GM18498 (cell line): ENCODE results near the gene LMO7.

ENCODE experiments used
- ATAC-seq: cut with Tn5 transposase; IDR thresholded peaks from one replicate; pipeline ENCODE4 v1.9.1; 2021; ENCODE audit warnings: mild to moderate bottlenecking, moderate library complexity; ENCODE audit not compliant: unreplicated experiment

Gene LMO7

DNA sequence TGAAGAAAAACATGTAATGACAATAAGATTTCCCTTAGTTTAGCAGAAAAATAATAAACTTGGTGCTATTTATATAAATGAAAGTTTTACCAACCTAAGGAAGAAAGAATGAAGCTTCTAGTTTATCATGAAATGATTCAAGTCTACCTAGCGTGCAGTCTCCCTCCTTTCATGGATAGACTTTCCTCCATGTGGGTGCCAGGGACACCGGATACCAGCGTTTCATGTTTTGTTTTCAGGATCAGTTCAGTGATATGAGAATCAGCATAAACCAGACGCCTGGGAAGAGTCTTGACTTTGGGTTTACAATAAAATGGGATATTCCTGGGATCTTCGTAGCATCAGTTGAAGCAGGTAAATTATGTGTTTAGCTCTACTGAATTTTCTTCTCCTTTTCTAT is 196.7 kb downstream of the LMO7 start:
- ATAC-seq = no peak

GRCh38 chr13:75836441-75836840 is 200.3 kb downstream of the LMO7 start:
- no peak for ATAC-seq

- no peak for ATAC-seq
Measured at GRCh38 chr13:75838366-75839005, 202.4 kb downstream of the LMO7 start.

DNA sequence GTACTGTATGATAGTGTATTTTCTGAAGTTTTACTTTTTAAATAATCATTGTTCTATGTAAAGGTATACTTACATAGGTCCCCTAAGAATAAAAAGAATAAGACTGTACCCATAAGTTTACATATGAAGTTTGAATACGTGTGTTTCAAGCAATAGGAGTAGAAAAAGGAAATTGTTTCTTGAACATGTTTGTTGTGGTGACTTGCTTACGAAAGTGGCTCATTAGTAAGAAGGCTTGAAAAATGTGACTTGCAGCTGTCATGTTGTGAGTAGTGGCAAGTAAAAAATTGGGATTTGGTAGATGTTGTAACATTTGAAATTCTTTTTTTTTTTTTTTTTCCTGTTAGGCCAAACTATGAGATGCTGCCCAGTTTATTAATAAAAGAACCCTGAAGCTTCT is 203.3 kb downstream of the LMO7 start:
- ATAC-seq = no peak

GRCh38 chr13:75841905-75842304 is 205.8 kb downstream of the LMO7 start:
- ATAC-seq = no peak

DNA sequence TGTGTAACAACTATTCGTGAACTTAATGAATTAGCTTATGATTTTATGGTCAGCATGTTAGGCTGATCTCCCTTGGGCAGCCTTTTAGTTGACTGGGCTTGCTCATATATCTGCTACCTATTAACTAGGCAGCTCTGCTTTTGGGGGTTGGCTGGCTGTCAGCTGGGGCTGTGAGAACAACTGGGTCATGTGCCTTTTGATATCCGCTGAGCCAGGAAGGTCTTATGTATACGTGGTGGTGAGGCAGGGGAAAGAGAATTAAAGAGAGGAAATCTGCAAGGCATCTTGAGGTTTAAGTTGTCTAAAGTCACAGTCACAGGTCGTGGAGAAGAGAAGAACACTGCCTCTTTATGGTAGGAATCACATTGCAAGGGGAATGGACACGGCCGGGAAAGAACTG is 206.9 kb downstream of the LMO7 start:
- no peak for ATAC-seq

DNA sequence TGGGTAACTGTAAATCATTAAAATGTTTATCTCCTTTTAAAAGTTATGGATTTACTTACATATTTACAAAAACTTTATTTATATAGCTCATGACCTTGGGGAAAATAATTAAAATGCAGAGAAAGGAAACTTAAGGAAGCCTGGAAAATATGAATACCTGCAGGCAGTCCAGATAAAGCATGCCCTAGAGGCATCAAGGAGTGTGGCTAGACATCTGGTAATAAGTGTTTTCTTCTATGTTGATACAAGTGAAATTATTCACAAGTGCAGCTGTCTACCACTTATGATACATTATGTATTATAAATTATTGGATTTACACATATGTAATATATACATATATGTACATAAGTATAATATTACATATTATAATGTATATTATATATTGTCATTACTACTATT is 207.9 kb downstream of the LMO7 start:
- no peak for ATAC-seq

DNA sequence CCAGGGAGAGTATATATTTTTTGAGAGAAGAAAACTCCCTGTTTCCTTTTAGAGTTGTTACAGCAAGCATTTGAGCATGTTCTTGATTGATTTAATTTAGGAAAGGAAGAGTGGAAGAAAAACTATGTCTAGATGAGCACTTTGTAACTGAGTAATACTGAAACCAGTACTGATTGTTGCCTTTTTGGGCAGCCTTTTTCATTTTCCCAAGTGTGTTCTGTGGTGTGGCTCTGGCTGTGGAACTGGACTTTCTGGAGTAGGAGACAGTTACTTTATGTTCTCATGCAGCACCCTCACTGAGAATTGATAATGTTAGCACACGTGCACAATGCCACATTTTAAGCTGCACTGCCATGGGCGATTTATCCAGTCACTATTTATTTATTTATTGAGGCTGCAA is 211.5 kb downstream of the LMO7 start:
- ATAC-seq = no peak

GRCh38 chr13:75850916-75851315 is 214.8 kb downstream of the LMO7 start:
- ATAC-seq = no peak

- ATAC-seq = no peak
Measured at GRCh38 chr13:75855216-75855615, 219.1 kb downstream of the LMO7 start.

DNA sequence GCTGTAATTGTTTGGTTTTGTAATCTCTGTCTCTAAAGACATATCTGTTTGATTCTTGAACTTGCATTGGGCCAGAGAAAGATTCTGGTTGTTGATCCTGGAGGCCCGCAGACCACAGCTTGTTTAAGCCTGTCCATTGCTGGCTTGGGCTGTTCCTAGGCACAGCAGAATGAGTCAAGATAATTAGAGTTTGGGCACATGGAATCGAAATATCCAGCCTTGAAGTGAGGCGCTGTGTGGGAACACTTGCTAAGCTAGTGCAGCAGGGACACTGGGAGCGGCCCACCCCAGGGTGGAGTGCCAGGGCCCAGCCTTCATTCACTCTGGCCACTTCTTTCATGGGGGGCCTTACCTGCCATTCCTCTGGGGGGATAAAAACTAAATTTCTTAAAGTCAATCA is 219.7 kb downstream of the LMO7 start:
- no peak for ATAC-seq

DNA sequence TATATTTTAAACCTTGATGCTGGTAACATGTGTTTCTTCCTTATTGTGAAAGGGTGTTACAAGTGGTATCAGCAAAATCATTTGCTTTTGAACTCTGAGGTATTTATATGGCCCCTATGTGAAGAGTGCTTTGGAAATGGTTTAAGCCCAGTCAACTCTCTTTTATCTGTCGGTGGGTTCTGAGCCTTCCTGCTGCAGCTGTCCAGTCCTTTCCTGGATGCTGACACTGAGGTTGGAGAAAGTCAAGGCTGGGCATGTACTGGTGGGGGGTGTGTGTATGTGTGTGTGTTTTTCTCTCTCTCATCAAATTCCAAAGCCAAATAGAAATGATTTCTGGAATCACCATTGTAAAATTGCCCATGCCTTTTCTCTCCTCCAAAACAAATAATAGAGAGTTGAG is 221.2 kb downstream of the LMO7 start:
- ATAC-seq = no peak

GRCh38 chr13:75860935-75861334 is 224.8 kb downstream of the LMO7 start:
- ATAC-seq = no peak

DNA sequence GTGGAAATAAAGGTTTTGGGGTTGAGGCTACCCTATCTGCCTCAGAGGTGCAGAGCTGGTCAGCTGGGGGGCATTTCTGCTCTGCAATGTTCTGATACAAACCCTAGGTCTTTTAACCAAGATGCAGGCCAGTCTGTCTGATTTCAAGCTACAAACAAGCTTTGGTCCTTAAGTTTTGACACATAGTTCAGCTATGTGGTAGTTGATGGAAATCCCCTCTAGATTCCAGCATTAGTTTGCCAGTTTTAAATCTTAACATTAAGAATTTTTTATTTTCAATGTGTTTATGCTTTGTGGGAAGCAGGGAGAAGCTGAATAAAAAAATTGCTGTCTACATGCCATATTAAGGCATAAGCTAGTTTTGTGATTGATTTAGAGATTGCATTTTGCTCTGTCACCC is 225.7 kb downstream of the LMO7 start:
- no peak for ATAC-seq

DNA sequence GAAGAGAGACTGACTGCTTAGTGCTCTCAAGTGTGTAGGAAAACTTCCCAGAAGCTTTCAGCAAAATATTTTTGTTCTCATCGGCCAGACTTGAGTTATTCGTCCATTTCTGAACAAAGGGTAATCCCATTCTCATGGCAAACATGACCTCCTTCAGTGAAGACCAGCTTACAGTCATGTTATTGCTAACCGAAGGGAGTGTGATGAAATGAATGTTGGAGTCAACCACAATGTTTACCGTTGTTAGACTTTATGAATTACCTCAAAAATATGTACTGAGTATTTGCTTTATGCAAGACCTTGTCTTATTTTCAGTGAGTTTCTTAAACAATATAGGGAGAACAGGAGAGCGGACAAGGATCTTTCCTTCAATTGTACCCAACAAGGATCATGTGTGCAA is 228.6 kb downstream of the LMO7 start:
- ATAC-seq = no peak

DNA sequence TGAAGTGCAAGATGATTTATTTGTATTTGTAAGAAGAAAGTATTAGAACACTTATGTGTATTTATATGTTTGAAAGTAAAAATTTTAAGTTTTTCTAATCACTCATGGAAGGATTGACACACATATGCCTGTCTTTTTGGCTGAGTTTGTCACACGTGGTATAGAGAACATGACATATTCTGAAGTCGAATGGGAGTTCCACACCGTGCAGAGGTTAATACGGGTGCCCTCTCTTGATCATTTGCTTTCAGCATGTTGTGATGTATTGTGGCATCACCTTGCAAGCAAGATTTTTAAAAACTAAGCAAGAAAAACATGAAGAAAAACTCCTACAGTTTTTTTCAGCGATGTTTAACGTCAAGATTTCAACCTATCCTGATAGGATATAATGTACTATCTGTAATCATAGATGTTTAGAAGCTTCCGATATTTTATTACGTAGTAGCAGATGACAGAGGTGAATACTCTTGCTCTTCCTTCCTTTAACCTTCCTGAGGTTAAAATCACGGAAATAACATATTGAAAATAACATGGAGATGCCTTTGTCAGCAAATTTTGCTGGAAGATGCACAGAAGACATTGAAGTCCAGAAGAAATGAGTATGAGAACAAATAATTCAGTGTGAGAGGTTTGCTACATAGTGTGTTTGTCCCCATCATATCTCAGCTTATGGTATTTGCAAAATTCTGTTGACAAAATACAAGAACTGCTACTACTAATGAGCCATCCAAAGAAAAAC is 231.4 kb downstream of the LMO7 start:
- ATAC-seq = no peak

- ATAC-seq = no peak
Measured at GRCh38 chr13:75869981-75870380, 233.9 kb downstream of the LMO7 start.

- no peak for ATAC-seq
Measured at GRCh38 chr13:75870397-75870903, 234.3 kb downstream of the LMO7 start.

GRCh38 chr13:75871059-75871458 is 234.9 kb downstream of the LMO7 start:
- ATAC-seq = no peak

- ATAC-seq = no peak
Measured at GRCh38 chr13:75872980-75873379, 236.8 kb downstream of the LMO7 start.

DNA sequence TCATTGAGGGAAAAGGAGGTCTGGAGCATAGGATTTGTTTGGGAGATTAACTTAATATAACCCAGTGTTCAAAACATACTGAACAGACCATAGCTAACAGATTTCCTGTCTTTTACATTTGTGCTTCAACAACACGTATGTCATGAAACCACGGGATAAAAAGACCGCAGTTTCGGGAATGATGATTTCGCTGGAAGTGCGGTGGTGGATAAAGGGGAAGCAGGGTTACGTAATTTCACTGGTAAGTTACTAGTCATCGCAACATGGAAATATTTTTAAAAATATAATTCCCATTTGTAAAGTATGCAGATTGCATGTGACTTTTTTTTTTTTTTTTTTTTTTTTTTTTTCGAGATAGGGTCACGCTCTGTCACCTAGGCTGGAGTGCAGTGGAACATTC is 237.4 kb downstream of the LMO7 start:
- no peak for ATAC-seq

DNA sequence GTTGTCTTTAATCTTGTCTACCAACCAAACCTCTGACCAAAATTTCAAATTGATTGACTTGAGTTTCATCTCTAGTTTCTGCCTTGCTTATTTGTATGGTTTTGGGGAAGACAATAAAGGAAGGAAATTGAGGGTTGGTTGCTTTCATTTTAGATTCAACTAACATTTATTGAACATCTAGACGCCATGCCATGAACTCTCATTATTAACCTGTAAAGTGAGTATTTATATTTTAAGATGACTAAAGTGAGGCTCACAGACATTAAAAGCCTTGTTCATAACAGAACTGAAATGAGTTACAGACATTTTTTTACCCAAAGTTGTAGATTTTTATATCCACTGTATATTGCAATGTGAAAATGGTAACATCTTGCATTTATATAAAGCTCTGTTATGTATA is 239.3 kb downstream of the LMO7 start:
- no peak for ATAC-seq
